ENCODE measurements around the gene TANK. TPM values are rescaled to one million over a fixed set of nuclear protein-coding genes. Genes with fewer than 3 reads are reported as not detected.

The TANK gene
- total RNA-seq, 4 donors from 2014 or later: 94.2 to 178 (median 141) TPM

DNA sequence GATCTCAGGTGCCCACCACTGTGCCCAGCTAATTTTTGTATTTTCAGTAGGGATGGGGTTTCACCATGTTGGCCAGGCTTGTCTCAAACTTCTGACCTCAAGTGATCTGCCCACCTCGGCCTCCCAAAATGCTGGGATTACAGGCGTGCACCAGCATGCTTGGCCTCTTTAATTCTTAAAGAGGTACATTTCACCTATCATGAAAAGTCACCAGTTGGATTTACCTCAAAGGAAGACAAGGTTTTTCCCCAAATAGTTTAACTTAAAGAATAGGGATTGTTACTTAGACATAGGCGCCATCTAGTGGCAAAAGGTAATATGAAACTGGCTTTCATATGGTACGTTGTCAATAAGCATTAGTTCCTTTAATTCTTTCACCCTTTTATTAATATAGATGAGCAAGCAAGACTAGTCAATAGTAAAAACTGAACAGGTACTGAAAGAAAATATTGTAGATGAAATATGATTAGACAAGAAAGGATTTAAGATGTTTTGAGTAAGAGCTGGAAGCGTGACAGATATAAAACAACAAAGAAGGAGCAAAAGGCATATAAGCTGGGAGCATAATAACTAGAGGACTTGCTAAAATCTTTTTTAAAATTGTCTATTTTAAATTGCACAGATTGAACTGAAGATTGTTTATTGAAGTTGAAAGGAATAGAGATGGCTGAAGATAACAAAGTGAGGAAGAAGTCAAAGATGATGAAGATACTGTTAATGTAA, 113.0 kb downstream of the TANK start:
- TF ChIP-seq, protein P1, sequence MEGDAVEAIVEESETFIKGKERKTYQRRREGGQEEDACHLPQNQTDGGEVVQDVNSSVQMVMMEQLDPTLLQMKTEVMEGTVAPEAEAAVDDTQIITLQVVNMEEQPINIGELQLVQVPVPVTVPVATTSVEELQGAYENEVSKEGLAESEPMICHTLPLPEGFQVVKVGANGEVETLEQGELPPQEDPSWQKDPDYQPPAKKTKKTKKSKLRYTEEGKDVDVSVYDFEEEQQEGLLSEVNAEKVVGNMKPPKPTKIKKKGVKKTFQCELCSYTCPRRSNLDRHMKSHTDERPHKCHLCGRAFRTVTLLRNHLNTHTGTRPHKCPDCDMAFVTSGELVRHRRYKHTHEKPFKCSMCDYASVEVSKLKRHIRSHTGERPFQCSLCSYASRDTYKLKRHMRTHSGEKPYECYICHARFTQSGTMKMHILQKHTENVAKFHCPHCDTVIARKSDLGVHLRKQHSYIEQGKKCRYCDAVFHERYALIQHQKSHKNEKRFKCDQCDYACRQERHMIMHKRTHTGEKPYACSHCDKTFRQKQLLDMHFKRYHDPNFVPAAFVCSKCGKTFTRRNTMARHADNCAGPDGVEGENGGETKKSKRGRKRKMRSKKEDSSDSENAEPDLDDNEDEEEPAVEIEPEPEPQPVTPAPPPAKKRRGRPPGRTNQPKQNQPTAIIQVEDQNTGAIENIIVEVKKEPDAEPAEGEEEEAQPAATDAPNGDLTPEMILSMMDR (IDR thresholded peaks at IDR 0.05; ENCODE audit: low read depth): no peak

DNA sequence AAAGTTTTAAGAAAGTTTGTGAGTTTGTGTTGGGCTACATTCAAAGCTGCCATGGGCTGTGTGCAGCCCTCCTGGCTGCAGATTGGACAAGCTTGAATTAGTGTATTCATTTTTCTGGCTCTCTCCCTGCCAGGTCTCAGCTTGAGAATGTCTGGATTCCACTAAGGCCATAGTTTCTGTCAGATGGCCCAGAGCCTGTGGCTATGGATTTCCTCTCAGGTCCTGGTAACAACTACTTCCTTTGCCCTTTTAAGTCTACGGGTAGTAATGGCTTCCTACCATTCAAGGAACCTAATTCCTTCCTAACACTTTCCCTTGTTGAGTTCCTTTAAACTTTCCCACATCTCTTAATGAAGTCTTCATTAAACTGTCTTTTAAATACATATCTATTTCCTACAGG, 123.7 kb downstream of the TANK start:
- TF ChIP-seq, protein P1 (IDR thresholded peaks at IDR 0.05; ENCODE audit: low read depth): no peak

Other genes starting within 250 kb of the TANK start
- 10 to 100 TPM; 29.9 to 73.5 (median 43.1) TPM for gene PSMD14, start 148.0 kb downstream of the TANK start, total RNA-seq

Data from subcutaneous adipose tissue (tissue), 4 donors.